ENCODE measurements around the gene GAREM1. TPM values are rescaled to one million over a fixed set of nuclear protein-coding genes. Genes with fewer than 3 reads are reported as not detected.

GAREM1 gene
- total and polyA plus RNA-seq, 2 donors (not counting 3 experiments of a cell fraction or from before 2014, with no cell fraction given) = 0.69 to 1.0 TPM

- DNase-seq (ENCODE audit: low read depth, low spot score) = no peak
- no TSS peak for BruUV-seq (replicated peaks)
- Histone ChIP-seq H3K27ac (ENCODE audit: insufficient read depth, low read depth, low read length) (no peak overlapping the region), H3K4me3 (replicated peaks in 1 of 3; ENCODE audit: insufficient read depth in 1 of 3, low read depth in 1 of 3, low read length in 3 of 3) (no peak overlapping the region), H4K20me1 (replicated peaks; ENCODE audit: control insufficient read depth, extremely low read depth, insufficient read depth, low read length) (no peaks in the 10 kb centered on the region), H3K9ac (replicated peaks; ENCODE audit: extremely low read depth, insufficient read depth, low read length) (no peak overlapping the region), H3K36me3 (ENCODE audit: control insufficient read depth in 2 of 2, extremely low read depth in 1 of 2, insufficient read depth in 2 of 2, low read length in 2 of 2) (no peaks in the 10 kb centered on the region), H2AFZ (ENCODE audit: low read depth, low read length) (no peak overlapping the region), H3K27me3 (ENCODE audit: control insufficient read depth in 2 of 2, insufficient read depth in 2 of 2, low read length in 2 of 2) (peaks cover 0 to 5% of the 10 kb centered on the region in 2 experiments), H3K4me2 (ENCODE audit: insufficient read depth, low read length) (no peak overlapping the region), H3K4me1 (ENCODE audit: control insufficient read depth, extremely low read depth, insufficient read depth, low read length) (no peaks in the 10 kb centered on the region), H3K9me1 (replicated peaks; ENCODE audit: control insufficient read depth, extremely low read depth, insufficient read depth, low read length) (no peaks in the 10 kb centered on the region), H3K79me2 (ENCODE audit: control insufficient read depth, insufficient read depth, low read length) (no peaks in the 10 kb centered on the region), H3K9me3 (replicated peaks; ENCODE audit: control insufficient read depth, insufficient read depth, low read length) (no peaks in the 10 kb centered on the region)
- FAIRE-seq = no peak
- POLR2A ChIA-PET = no interaction called here
- intact Hi-C loops (cut with micrococcal nuclease) = no loop called here
- dilution Hi-C loops (cut with MboI; ENCODE audit: extremely low pct_ligation_motif_present, low sequenced_read_pairs) = no loop called here
- no peak for TF ChIP-seq FOS (IDR thresholded peaks at IDR 0.05; ENCODE audit: borderline replicate concordance, insufficient read depth, low read length)
- no peak for TF ChIP-seq MAX (IDR thresholded peaks at IDR 0.05; ENCODE audit: insufficient read depth, insufficient read length)
- no peak for TF ChIP-seq JUN (IDR thresholded peaks at IDR 0.05; ENCODE audit: borderline replicate concordance, insufficient read depth, insufficient read length, low read depth)
- TF ChIP-seq POLR2AphosphoS5 (IDR thresholded peaks at IDR 0.05; ENCODE audit: insufficient read depth, low read depth, low read length) = no peak
- no peak for TF ChIP-seq POLR2A (IDR thresholded peaks at IDR 0.05; ENCODE audit: low read depth, low read length)
- no peak for TF ChIP-seq MYC (IDR thresholded peaks at IDR 0.05; ENCODE audit: low read depth, low read length)
- TF ChIP-seq GATA2 (IDR thresholded peaks at IDR 0.05; ENCODE audit: insufficient read depth, insufficient read length, low read depth, low read length) = no peak
- no peak for TF ChIP-seq CTCF (IDR thresholded peaks at IDR 0.05; ENCODE audit: extremely low read depth in 1 of 2, insufficient read depth in 1 of 2, low read depth in 1 of 2, low read length in 2 of 2)
- TF ChIP-seq EZH2 (IDR thresholded peaks at IDR 0.05; ENCODE audit: borderline replicate concordance, low read depth, low read length, severe bottlenecking) = no peak
- CTCF ChIA-PET = no interaction called here
Observed at GRCh38 chr18:32328974-32329373, 141.7 kb downstream of the GAREM1 start.

Data from endothelial cell of umbilical vein (primary cell).